Measurements from ENCODE around the gene XCL1.

XCL1 gene

DNA sequence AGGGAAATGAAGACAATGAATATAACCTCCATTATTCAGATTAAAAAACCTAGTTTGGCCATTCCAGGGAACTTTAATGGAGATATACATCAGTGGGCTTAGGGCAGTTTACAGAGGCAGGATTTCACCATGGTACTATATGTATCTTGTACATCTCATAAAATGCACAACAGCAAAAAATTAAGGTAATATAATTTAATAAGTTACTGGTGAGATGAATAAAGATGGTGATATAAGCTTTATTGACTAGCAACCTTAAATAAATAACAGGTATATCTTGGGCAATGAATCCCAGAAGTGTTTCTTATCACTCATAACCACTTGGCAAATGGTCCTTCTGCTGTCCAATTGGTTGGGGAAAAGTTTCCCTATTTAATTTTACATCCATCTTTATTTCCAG, 29.0 kb downstream of the XCL1 start:
- DNase-seq (ENCODE audit: low read depth, low spot score), result no peak

DNA sequence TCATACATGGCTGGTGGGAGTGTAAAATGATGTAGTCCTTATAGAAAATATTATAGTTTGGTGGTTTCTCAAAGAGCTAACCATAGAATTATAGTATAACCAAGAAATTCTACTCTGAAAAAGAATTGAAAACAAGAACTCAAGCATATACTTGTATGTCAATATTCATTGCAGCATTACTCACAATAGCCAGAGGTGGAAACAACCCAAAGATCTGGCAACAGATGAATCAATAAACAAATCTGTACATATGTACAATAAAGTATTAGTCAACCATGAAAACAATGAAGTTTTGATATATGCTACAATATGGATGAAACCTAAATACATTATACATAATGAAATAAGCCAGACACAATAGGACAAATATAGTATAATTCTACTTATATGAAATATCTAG, 29.7 kb downstream of the XCL1 start:
- no peak for DNase-seq (ENCODE audit: low read depth, low spot score)

DNA sequence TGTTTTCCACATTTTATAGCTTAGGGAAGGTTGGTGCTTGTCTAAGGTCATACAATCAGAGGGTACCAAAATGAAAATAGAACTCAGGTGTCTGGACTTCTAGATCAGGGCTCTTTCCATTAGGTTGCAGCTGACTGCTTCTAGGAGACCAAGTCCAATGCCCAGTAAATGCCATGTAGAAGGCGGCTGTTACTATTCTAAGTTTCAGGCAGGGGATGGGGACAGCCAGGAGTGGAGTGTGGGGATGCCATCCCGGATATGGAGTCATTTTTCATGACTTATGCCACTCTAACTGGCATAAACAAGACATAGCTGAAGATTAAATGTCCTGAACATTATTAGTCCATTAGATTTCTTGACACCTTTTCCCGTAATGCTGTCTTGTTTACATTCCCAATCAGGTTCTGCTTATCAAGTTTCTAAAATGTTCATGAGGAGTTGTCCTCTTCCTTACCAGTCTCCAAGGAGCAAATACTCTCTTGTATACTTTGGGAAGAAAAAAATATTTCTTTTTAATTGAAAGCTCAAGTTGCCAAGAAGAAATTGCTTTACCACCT, 31.5 kb downstream of the XCL1 start:
- DNase-seq (ENCODE audit: low read depth, low spot score), result no peak

DNA sequence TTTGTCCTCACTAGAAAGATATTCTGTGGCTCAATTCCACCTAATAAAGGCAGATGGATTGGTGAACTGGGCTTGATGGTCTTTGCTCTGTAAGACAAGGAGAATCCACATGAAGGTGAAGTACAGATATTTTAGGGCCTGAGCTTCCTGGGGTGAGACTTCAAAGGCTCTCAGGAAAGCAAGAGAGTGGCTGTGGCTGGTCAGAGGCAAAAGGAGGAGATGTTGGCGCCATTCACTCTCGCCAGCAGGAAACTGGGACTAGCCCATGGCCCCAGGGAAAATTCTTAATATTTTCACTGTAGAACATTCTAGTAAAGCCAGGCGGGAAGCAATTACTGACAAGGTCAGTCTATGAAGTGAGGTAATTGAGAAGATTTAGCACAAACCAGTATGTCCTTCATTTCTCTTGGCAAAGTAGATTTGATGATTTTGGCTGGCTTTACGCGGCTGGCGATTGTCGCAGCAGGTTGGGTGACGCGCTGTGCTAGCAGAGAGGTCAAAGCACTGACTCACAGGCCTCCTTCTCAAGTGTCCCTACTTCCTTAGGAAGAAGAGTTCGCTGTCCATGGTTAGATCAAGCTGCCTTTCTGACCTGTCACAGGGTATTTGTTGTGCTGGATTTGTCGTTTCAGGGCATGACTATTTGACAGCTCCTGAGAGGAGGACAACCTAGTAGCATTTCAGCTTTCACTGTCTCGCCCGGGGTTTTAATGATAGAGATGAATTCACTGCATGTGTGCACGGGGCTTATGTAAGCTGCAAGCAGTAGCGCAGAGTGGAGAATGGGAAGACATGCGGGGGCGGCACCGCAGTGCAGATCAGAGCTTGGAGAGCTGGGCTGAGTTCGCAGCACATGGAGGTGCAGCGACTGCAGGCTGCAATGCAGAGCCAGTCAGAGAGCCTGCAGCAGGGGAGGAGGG, 32.7 kb downstream of the XCL1 start:
- no peak for DNase-seq (ENCODE audit: low read depth, low spot score)

DNA sequence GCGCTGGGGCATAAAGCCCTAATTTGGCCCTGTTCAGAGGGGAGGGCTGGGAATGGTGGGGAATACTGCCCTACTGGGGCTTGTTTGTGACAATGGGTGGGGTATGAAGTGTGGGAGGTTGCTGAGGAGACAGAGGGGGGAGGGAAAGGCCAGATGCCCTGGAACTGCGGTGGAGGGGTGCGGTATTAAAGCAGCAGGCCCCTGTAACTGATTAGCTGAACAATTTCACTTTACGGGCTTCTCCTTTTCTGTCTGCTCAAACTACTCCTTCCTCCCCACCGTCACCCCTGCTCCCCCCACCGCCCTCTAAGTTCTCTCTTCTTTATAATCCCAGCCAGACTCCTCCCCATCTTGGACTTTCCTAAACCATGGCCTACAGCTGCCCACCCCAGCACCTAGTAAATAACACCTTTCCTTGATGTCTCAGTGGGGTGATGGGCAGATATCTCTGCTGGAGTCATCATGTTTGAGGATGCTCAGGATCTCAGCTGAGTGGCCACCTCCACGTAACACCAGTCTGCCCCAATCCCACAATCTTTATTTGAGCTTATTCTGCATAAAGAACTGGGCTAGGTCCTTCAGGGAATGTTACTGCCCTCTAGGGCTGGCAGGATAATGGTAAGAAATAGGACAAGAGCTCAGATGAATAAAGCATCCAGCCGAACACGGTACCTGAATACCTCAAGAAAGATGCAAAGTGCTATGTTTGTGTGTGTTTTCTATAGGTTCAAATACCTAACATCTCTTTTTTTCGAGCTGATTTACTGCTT, 33.5 kb downstream of the XCL1 start:
- DNase-seq (ENCODE audit: low read depth, low spot score), result no peak

DNA sequence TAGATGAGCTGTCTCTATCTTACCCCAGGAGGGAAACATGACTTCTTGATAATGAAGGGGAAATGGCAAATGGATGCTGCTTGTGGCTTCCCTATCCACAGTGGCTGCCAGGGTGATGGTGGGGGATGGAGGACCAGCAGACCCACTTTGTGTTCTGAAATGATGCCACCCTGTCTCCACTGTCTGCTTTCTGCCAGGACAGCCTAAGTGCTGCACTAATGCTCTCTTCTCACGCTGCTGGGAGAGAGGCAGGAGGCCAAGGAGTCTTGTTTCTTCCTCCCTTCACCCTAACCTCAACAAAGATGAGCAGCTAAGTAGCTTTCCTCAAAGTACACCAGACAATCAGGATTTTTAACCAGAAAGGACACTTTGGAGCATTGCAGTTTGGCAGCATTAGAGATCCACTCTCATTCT, 36.6 kb downstream of the XCL1 start:
- no peak for DNase-seq (ENCODE audit: low read depth, low spot score)

DNA sequence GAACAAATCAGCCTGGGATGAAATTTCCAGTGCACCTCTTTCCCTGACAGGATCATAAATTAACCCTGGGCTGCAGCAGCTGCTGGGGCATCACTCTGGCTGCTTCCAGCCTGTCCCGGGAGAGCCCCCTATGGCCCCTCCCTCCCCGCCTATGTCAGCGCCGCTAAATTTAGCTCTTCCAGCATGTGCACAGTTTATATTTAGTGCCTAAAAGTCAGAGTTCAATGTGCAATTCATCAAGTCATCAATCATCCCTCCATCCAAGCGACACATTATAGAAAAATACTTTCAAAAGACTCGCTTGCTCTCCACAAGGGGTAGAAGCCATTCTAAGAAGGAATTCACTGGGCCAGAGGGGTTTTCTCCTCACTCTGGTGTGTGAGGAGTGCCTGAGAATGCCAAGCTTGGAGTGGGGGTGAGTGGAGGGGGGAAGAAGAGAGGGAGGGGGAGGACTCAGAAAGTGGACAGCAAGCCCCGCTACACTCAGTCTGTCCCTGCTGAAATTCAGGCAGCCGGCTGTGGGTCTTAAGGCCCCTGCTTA, 37.4 kb downstream of the XCL1 start:
- DNase-seq (ENCODE audit: low read depth, low spot score), result no peak

- DNase-seq (ENCODE audit: low read depth, low spot score), result no peak
Measured at GRCh38 chr1:168614235-168614634, 37.8 kb downstream of the XCL1 start.

- no peak for DNase-seq (ENCODE audit: low read depth, low spot score)
Measured at GRCh38 chr1:168615965-168616364, 39.6 kb downstream of the XCL1 start.

DNA sequence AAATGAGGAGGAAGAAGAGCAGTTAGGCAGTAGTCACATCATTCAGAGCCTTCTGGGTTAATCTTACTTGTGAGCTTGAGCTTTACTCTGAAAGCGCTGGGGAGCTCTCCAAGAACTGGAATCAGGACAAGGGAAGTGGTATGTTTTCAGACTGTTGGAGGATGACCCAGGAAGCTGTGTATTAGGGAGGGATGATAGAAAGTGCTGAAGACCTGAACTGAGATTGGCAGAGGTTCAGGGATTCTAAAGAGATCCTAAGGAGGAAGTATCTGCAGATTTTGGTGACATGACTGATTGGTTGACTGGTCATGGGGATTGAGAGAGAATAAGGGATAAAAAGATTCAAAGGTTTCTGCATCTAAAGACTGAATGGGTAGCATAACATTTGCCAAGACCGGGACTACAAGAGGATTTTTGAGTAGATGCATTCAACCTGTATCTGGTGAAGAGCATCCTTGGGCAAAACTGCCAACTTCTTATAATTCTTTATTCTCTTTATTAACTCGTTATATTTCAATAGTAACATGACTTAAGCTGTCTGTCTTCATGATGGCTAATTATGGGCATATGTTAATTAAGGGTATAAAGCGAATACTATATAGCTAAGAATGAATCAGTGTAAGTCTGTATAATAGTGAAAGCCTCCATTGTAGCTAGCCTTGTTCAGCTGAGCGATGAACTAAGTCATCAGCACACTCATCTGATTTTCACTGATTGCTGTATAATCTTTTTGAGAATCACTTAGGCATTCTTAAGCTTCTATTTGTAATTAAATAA, 41.8 kb downstream of the XCL1 start:
- DNase-seq (ENCODE audit: low read depth, low spot score), result no peak

DNA sequence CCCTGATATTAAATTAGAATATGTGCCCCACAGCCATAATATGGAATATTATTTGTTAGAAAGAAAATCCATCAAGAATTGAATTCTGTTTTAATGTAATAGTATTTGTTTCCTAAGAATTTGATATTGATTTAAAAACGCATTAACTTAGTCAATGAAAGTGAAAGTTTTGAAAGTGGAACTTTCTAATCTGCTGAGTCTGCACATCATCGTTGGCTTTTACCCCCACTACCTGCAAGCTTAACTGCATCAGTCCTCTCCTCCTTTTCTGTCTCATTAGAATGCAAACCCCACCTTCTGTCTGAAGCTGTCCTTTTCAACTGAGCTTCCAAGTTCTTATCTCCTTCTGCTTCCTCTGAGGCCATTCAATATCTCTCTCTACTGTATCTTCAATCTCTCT, 42.5 kb downstream of the XCL1 start:
- no peak for DNase-seq (ENCODE audit: low read depth, low spot score)

DNA sequence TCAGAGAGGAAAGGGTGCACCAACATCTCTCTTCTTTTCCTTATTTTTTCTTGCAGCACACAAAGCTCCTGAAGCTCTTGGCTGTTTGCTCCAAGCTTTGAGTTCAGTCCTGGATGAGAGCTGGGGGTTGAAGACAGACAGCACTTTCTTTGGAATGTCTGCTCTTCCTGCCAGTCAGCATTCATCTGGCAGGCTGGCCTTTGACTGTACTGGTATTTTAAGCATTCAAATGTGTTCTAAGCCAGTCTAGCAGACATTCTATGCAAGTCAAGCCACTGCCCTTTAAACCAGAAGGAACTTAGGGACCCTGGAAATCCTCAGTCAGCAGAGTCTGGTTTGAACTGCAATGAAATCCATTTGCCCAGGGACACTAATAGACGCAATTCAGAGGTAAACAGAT, 45.0 kb downstream of the XCL1 start:
- no peak for DNase-seq (ENCODE audit: low read depth, low spot score)

DNA sequence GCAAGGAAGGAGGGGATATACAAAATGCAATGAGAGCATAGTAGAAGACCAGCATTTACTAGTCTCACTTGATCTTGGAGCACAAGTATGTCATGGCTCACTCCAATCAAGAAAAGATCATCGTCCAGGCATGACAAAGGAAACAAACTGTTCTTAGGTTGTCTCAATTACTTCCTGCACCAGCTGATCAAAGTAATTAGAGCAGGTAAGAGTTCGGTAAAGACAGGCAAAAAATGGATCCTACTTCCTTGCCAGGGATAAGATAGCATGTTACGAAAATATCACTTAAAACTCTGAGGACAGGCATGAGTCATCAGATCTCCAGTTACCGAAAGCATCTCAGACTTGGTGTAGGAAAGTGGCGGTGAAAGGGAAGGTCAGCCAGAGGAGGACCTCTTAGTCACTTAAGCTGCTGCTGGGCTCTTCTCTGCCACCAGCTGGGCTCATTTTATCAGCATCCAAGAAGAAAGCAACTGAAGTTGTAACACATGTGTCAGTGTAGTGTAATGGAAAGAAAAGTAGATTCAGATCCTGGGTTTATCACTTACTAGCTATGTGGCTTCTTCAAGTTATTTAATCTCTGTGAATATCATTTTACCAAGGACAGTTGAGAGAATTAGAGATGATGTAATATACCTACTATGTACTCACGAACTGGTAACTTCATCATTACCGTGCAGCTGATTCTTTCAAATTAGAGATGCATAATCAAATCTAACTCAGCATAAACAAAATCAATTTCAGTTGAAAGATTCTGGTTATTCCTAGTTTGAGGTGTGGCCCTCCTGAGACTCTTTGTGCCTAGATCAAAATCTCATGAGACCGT, 46.8 kb downstream of the XCL1 start:
- no peak for DNase-seq (ENCODE audit: low read depth, low spot score)

GRCh38 chr1:168623831-168624230, 47.4 kb downstream of the XCL1 start:
- DNase-seq (ENCODE audit: low read depth, low spot score), result no peak

DNA sequence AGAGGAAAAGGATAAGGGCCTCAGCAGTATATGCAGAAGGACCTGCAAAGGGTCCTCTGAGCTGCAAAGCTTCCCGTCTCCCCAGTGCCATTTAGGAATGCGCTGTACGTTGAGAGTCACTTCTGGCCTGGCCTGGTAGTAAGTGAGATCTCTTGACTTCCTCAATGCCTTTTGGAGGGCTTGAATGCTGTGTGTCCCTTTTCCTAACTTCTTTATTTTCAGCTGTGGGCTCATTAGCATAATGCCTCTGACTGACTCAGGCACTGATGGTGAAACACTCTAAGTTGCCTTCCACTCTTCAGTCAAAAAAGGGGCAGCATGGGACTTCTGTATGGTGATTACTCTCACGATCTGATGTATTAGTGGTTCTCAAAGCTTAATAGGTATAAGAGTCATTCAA, 49.9 kb downstream of the XCL1 start:
- no peak for DNase-seq (ENCODE audit: low read depth, low spot score)

DNA sequence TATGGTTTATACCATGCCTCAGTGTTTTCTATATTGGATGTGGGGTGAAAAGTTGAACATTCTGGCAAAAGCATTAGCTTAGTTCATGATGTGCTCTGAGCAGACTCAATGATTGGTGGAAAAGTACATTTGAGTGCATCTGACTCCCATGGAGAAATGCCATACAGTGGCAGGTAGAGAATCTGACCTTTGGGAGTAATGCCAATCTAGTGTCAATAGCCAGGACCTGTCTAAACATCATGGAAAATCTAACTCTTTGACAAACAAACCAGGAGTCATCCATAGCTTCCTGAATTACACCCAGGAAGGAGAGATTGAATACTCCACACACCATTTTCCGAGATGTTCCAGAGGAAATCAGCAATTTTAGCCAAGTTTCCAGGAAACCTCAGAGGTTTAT, 51.0 kb downstream of the XCL1 start:
- no peak for DNase-seq (ENCODE audit: low read depth, low spot score)

- no peak for DNase-seq (ENCODE audit: low read depth, low spot score)
Measured at GRCh38 chr1:168628807-168629206, 52.4 kb downstream of the XCL1 start.

GRCh38 chr1:168629466-168629865, 53.1 kb downstream of the XCL1 start:
- no peak for DNase-seq (ENCODE audit: low read depth, low spot score)

Data from brain pericyte (primary cell).